Thyroid gland (tissue), 4 donors: ENCODE measurements around the gene FAM200B. TPM values are rescaled to one million over a fixed set of nuclear protein-coding genes. Genes with fewer than 3 reads are reported as not detected.

Source experiments
- DNase-seq, 2 donors: peaks; one replicate each; pipeline ENCODE4 v3.0.0-alpha.2; 2019
- H3K27ac ChIP-seq, 3 donors: fragments of 200-600 bp; sonication (generic); 1 replicate in 2 of 3; 2 replicates in 1 of 3; pipeline ENCODE4 v1.5.1; 2016 to 2019; ENCODE audit warnings: mild to moderate bottlenecking in 1 of 3, moderate library complexity in 1 of 3
- H3K27me3 ChIP-seq: fragments of 200-600 bp; sonication (generic); one replicate; pipeline ENCODE4 v1.5.1; 2019
- H3K36me3 ChIP-seq, 2 donors: fragments of 200-600 bp; sonication (generic); one replicate each; pipeline ENCODE4 v1.5.1; 2016 to 2019
- H3K4me1 ChIP-seq, 2 donors: fragments of 200-600 bp; sonication (generic); one replicate each; pipeline ENCODE4 v1.5.1; 2017 to 2019
- H3K4me3 ChIP-seq, 3 donors: fragments of 200-600 bp; sonication (generic); replicated peaks in 1 of 3; 1 replicate in 2 of 3; 2 replicates in 1 of 3; pipeline ENCODE4 v1.5.1; 2016; ENCODE audit warnings: mild to moderate bottlenecking in 1 of 3
- H3K9me3 ChIP-seq: fragments of 200-600 bp; sonication (generic); one replicate; pipeline ENCODE4 v1.5.1; 2017
- POLR2A ChIP-seq, 2 donors: fragments of 450-650 bp; IDR thresholded peaks; one replicate each; pipeline ENCODE4 v1.6.1; 2017; ENCODE audit warnings: antibody characterized with exemption in 2 of 2, mild to moderate bottlenecking in 2 of 2, moderate library complexity in 1 of 2
- WGBS, 2 donors: methylation state at CpG; one replicate each; pipeline ENCODE4 v1.1.5; 2017; 5-methylcytosine and 5-hydroxymethylcytosine counted together
- intact Hi-C: fragments of 100-400 bp; cut with DNase I; formaldehyde crosslinking; loops from one replicate; pipeline ENCODE4 v1.15.1; 2023
- total RNA-seq, 4 donors: library from RNA; depleted of rRNA; stranded (reverse); fragments of >200 nt; gene quantifications; one replicate each; pipeline ENCODE4 v1.2.3, GENCODE V29; 2016
- TF ChIP-seq, protein P1 (sequence below), 6 experiments: fragments of 200-600 bp in 3 of 6; fragments of 450-650 bp in 3 of 6; sonication (generic) in 3 of 6; IDR thresholded peaks; one replicate each; pipeline ENCODE4 v1.5.1; 2016 to 2019; ENCODE audit warnings: antibody characterized with exemption in 6 of 6, mild to moderate bottlenecking in 2 of 6, inconsistent platforms in 1 of 6, moderate library complexity in 1 of 6

Gene FAM200B
- total RNA-seq, 4 donors from 2014 or later, result 62.4 to 85.6 (median 73.2) TPM

- Histone ChIP-seq H3K27me3 (no peaks in the 10 kb centered on the region), H3K9me3 (no peaks in the 10 kb centered on the region), H3K4me1 (peaks cover 0 to 3% of the 10 kb centered on the region in 2 donors), H3K4me3 (no peak overlapping the region), H3K27ac (no peak overlapping the region), H3K36me3 (no peaks in the 10 kb centered on the region)
- DNase-seq, result no peak
- WGBS, 2 donors, result 89 to 94% methylated on average over 2 of the region's 2 CpGs
- no peak for TF ChIP-seq POLR2A (IDR thresholded peaks at IDR 0.05)
- TF ChIP-seq, protein P1, sequence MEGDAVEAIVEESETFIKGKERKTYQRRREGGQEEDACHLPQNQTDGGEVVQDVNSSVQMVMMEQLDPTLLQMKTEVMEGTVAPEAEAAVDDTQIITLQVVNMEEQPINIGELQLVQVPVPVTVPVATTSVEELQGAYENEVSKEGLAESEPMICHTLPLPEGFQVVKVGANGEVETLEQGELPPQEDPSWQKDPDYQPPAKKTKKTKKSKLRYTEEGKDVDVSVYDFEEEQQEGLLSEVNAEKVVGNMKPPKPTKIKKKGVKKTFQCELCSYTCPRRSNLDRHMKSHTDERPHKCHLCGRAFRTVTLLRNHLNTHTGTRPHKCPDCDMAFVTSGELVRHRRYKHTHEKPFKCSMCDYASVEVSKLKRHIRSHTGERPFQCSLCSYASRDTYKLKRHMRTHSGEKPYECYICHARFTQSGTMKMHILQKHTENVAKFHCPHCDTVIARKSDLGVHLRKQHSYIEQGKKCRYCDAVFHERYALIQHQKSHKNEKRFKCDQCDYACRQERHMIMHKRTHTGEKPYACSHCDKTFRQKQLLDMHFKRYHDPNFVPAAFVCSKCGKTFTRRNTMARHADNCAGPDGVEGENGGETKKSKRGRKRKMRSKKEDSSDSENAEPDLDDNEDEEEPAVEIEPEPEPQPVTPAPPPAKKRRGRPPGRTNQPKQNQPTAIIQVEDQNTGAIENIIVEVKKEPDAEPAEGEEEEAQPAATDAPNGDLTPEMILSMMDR (IDR thresholded peaks at IDR 0.05), result no peak
- intact Hi-C loops, result no loop called here
Measured at GRCh38 chr4:15689540-15689939, 7.9 kb downstream of the FAM200B start.

DNA sequence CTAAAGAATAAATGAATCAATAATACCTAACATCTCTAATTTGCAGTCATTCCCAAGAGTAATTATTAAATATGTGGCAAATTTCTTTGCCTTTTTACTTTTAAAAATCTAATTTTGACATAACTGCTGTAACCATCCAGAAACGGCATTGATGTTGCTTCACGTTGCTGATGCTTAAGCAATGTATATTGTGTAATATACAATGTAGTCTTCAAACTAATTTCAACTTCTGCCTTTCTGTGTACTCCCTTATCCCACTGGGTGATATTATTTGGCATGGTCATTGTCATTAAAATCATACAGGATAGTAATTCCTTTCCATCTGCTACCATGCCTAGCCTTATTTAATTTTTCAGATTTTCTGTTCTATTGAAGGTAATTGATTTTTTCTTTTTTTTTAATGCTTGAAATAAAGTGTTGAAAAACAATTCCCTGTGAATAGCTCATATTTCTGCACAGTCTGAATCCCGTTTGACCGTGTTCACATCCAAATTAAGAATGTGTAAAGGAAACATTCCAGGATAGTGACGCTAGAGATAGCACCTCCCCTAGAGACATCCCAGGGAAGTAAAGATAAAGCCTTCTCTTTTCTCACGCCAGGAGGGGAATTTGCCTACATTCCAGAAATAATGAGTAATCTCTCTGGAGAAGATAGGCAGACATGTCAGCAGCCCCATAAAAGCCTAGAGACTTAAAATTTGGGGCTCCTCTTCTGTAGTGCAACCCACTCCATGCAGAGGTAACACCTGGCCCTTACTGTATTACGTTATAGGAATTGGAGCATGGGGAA, 8.6 kb downstream of the FAM200B start:
- peaks cover 0 to 3% of the 10 kb centered on the region in 2 donors for H3K4me1 ChIP-seq
- no peaks in the 10 kb centered on the region for H3K9me3 ChIP-seq
- 68 to 81% methylated on average over 7 of the region's 7 CpGs for WGBS, 2 donors
- no peaks in the 10 kb centered on the region for H3K27me3 ChIP-seq
- intact Hi-C loops, result no loop called here
- no peak for DNase-seq
- no peak overlapping the region for H3K27ac ChIP-seq
- TF ChIP-seq, protein P1 (IDR thresholded peaks at IDR 0.05), result no peak
- no peak for TF ChIP-seq POLR2A (IDR thresholded peaks at IDR 0.05)
- no peak overlapping the region for H3K4me3 ChIP-seq
- no peaks in the 10 kb centered on the region for H3K36me3 ChIP-seq

DNA sequence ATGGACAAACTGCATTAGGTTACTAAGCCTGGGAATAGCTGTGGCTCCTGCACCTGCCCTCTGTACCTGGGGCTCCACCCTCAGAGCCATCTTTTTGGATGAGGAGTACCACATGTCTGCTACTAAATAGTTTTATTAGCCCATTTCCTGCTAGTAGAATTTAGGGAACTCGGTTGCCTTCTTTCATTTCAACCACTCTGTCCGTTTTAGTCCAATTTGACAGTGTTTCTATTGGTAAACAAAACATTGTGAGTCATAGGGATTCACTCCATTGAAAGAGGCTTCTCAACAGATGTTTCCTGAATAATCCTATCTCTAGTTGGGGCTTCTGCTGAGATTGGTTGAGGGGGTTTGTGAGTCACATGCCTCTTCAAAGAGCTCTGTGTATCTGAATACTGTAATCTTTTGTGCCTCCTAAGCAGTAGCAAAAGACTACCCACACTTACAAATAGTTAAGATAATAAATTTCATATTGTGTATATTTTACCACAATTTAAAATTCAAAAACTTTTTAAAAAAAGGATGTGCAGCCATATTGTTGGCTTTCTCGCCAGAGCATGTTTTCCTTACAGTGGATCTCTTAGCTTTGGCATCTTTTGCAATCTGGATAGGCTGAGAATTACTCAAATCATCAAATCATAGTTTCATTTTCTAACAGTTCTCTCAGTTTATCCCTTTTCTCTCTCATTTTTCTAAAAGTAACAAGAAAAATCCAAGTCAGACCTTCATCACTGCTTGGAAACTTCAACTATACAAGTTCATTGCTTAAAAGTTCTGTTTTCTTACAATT, 9.9 kb downstream of the FAM200B start:
- WGBS, 2 donors, result 73 to 84% methylated on average over 3 of the region's 3 CpGs
- no peaks in the 10 kb centered on the region for H3K36me3 ChIP-seq
- H3K4me1 ChIP-seq, result peaks cover 0 to 3% of the 10 kb centered on the region in 2 donors
- no peaks in the 10 kb centered on the region for H3K9me3 ChIP-seq
- no peak for DNase-seq
- intact Hi-C loops, result no loop called here
- no peaks in the 10 kb centered on the region for H3K27me3 ChIP-seq
- H3K27ac ChIP-seq, result peak overlapping the region in 1 of 3 donors; percentile 7
- no peak overlapping the region for H3K4me3 ChIP-seq
- TF ChIP-seq, protein P1 (IDR thresholded peaks at IDR 0.05), result no peak
- no peak for TF ChIP-seq POLR2A (IDR thresholded peaks at IDR 0.05)

- Histone ChIP-seq H3K27ac (no peak overlapping the region), H3K36me3 (no peaks in the 10 kb centered on the region), H3K4me1 (peaks cover 0 to 3% of the 10 kb centered on the region in 2 donors), H3K9me3 (no peaks in the 10 kb centered on the region), H3K4me3 (no peak overlapping the region), H3K27me3 (no peaks in the 10 kb centered on the region)
- intact Hi-C loops, result no loop called here
- no peak for TF ChIP-seq POLR2A (IDR thresholded peaks at IDR 0.05)
- TF ChIP-seq, protein P1 (IDR thresholded peaks at IDR 0.05), result no peak
- DNase-seq, result no peak
- 94 to 95% methylated on average over 2 of the region's 2 CpGs for WGBS, 2 donors
Measured at GRCh38 chr4:15692602-15693001, 11.0 kb downstream of the FAM200B start.

- Histone ChIP-seq H3K27ac (no peak overlapping the region), H3K4me1 (peaks cover 0 to 3% of the 10 kb centered on the region in 2 donors), H3K36me3 (no peaks in the 10 kb centered on the region), H3K27me3 (no peaks in the 10 kb centered on the region), H3K4me3 (no peak overlapping the region), H3K9me3 (no peaks in the 10 kb centered on the region)
- DNase-seq, result no peak
- intact Hi-C loops, result no loop called here
- TF ChIP-seq, protein P1 (IDR thresholded peaks at IDR 0.05), result no peak
- no peak for TF ChIP-seq POLR2A (IDR thresholded peaks at IDR 0.05)
- WGBS, 2 donors, result 92 to 93% methylated on average over 4 of the region's 4 CpGs
Measured at GRCh38 chr4:15694431-15694830, 12.8 kb downstream of the FAM200B start.
